HG03066 (cell line): ENCODE measurements around the gene UNC80.

ENCODE experiments used
- ATAC-seq: cut with Tn5 transposase; IDR thresholded peaks from one replicate; pipeline ENCODE4 v1.9.1; 2021; ENCODE audit warnings: low read depth; ENCODE audit not compliant: unreplicated experiment

The UNC80 gene

GRCh38 chr2:209901172-209901571 lies 129.5 kb downstream of the UNC80 start:
- ATAC-seq: no peak

GRCh38 chr2:209905691-209906090 lies 134.1 kb downstream of the UNC80 start:
- ATAC-seq: no peak

GRCh38 chr2:209907746-209908145 lies 136.1 kb downstream of the UNC80 start:
- ATAC-seq: no peak

GRCh38 chr2:209908511-209908910 lies 136.9 kb downstream of the UNC80 start:
- no peak for ATAC-seq

- no peak for ATAC-seq
Observed at GRCh38 chr2:209911486-209911885, 139.9 kb downstream of the UNC80 start.

GRCh38 chr2:209913786-209914345 lies 142.2 kb downstream of the UNC80 start:
- ATAC-seq: no peak

GRCh38 chr2:209917154-209917771 lies 145.6 kb downstream of the UNC80 start:
- no peak for ATAC-seq

GRCh38 chr2:209918251-209918650 lies 146.6 kb downstream of the UNC80 start:
- no peak for ATAC-seq

- no peak for ATAC-seq
Observed at GRCh38 chr2:209922116-209922515, 150.5 kb downstream of the UNC80 start.

GRCh38 chr2:209929369-209929768 lies 157.7 kb downstream of the UNC80 start:
- no peak for ATAC-seq

- ATAC-seq: no peak
Observed at GRCh38 chr2:209933499-209934483, 162.2 kb downstream of the UNC80 start.

GRCh38 chr2:209936106-209936666 lies 164.6 kb downstream of the UNC80 start:
- no peak for ATAC-seq

- ATAC-seq: no peak
Observed at GRCh38 chr2:209937893-209938292, 166.3 kb downstream of the UNC80 start.

- no peak for ATAC-seq
Observed at GRCh38 chr2:209938906-209939305, 167.3 kb downstream of the UNC80 start.

GRCh38 chr2:209940936-209941335 lies 169.3 kb downstream of the UNC80 start:
- no peak for ATAC-seq

- no peak for ATAC-seq
Observed at GRCh38 chr2:209942426-209942825, 170.8 kb downstream of the UNC80 start.

GRCh38 chr2:209942936-209943605 lies 171.4 kb downstream of the UNC80 start:
- no peak for ATAC-seq

GRCh38 chr2:209943776-209944175 lies 172.1 kb downstream of the UNC80 start:
- no peak for ATAC-seq

- ATAC-seq: no peak
Observed at GRCh38 chr2:209946539-209946938, 174.9 kb downstream of the UNC80 start.

- no peak for ATAC-seq
Observed at GRCh38 chr2:209956271-209956670, 184.6 kb downstream of the UNC80 start.

GRCh38 chr2:209958016-209958415 lies 186.4 kb downstream of the UNC80 start:
- ATAC-seq: no peak
